Airway epithelial cell (primary cell): Measurements from ENCODE around the gene FLNB. TPM values are rescaled to one million over a fixed set of nuclear protein-coding genes. Genes with fewer than 3 reads are reported as not detected.

Experiments
- total RNA-seq: library from RNA; depleted of rRNA; stranded (reverse); fragments of >200 nt; gene quantifications from 2 replicates; pipeline ENCODE4 v1.2.3, GENCODE V29; 2015

FLNB gene, protein sequence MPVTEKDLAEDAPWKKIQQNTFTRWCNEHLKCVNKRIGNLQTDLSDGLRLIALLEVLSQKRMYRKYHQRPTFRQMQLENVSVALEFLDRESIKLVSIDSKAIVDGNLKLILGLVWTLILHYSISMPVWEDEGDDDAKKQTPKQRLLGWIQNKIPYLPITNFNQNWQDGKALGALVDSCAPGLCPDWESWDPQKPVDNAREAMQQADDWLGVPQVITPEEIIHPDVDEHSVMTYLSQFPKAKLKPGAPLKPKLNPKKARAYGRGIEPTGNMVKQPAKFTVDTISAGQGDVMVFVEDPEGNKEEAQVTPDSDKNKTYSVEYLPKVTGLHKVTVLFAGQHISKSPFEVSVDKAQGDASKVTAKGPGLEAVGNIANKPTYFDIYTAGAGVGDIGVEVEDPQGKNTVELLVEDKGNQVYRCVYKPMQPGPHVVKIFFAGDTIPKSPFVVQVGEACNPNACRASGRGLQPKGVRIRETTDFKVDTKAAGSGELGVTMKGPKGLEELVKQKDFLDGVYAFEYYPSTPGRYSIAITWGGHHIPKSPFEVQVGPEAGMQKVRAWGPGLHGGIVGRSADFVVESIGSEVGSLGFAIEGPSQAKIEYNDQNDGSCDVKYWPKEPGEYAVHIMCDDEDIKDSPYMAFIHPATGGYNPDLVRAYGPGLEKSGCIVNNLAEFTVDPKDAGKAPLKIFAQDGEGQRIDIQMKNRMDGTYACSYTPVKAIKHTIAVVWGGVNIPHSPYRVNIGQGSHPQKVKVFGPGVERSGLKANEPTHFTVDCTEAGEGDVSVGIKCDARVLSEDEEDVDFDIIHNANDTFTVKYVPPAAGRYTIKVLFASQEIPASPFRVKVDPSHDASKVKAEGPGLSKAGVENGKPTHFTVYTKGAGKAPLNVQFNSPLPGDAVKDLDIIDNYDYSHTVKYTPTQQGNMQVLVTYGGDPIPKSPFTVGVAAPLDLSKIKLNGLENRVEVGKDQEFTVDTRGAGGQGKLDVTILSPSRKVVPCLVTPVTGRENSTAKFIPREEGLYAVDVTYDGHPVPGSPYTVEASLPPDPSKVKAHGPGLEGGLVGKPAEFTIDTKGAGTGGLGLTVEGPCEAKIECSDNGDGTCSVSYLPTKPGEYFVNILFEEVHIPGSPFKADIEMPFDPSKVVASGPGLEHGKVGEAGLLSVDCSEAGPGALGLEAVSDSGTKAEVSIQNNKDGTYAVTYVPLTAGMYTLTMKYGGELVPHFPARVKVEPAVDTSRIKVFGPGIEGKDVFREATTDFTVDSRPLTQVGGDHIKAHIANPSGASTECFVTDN (N-terminal part only)
- total RNA-seq: 228 and 316 TPM in 2 replicates

DNA sequence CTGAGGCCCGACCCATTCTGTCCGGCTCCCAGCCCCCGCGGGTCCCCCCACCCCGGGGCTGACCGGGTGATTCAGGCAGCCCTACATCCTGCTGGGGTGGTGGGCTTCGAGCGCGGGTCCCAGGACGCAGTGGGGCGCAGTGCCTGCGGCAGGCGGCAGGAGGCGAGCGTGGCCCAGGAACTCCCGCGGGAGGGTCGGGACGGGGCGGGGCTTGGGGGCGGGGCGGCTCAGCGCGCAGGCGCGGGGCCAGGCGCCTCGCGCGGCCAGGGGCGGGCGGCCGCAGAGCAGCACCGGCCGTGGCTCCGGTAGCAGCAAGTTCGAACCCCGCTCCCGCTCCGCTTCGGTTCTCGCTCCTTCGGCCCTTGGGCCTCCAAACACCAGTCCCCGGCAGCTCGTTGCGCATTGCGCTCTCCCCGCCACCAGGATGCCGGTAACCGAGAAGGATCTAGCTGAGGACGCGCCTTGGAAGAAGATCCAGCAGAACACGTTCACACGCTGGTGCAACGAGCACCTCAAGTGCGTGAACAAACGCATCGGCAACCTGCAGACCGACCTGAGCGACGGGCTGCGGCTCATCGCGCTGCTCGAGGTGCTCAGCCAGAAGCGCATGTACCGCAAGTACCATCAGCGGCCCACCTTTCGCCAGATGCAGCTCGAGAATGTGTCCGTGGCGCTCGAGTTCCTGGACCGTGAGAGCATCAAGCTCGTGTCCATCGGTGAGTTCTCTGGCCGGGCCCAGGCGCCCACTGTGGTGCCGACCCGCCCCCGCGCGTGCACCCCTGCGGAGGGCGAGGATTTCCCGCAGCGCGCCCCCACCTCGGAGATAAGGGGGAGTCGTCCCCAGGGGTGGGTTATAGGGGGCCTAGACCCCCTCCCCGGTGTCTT, at the start of gene FLNB:
Gene FLNB, plus strand, starts transcription at position 282 of the 885 bp plus-strand sequence. Its CDS starts 143 bp downstream, at position 425.

DNA sequence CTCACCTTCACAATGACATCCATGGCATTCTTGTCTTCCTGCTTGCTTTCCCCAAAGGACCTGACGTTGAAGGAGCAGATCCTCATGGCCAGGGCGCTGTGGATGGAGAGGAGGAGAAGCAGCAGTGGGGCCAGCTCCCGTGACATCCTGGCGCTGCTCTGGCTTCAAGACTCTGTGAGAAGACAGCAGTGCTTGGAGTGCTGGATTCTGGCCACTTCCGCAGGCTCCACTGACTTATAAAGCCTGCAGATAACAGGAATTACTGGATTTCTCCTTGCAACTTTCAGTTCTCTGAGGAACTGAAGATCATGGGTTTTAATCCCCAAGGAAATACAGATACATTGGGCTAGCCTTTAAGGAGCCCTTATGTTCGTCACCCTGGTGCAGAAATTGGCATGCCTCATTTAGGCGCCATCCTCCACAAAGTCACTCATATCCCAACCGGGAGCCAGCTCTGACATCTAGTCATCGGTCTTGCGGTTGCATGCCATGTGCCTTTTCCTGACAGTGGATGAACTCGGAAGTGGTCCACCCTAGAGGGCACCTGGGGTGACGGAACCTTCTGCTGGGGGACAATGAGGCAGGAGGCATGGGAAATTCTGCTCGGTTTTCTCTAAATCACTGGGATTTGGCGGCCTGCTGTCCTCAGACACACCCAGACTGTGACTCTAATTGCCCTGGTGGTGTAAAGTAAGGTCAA, 202.7 kb downstream of the FLNB start, which contains the start of gene DNASE1L3:
Gene DNASE1L3, minus strand, starts transcription at position 212 of the 700 bp plus-strand sequence. Its CDS starts 66 bp downstream, at position 146.

Other genes starting within 250 kb of the FLNB start
- 0.21 TPM in 1 of 2 replicates, not detected in the other for gene DNASE1L3, start 202.6 kb downstream of the FLNB start, total RNA-seq
- gene ABHD6, start 229.4 kb downstream of the FLNB start, total RNA-seq: 7.2 and 9.9 TPM in 2 replicates